ENCODE results near the gene DDX18.
"Not testable (repeated sequence)": the region's sequence is repeated elsewhere in the genome, so short reads cannot be mapped to it uniquely, and the experiment has no call there.

Gene DDX18

GRCh38 chr2:117818921-117819320 is 4.4 kb downstream of the DDX18 start:
- Mint-ChIP-seq H3K4me1 (ENCODE audit: low read depth) (peaks cover 27% of the 10 kb centered on the region), H3K27me3 (ENCODE audit: low read depth) (no peaks in the 10 kb centered on the region), H3K36me3 (ENCODE audit: low read depth) (peaks cover 65% of the 10 kb centered on the region), H3K9me3 (no peaks in the 10 kb centered on the region), H3K4me3 (no peak overlapping the region), H3K27ac (no peak overlapping the region)
- no peak for DNase-seq (ENCODE audit: low spot score)

- DNase-seq (ENCODE audit: low spot score): peak; percentile 11
- H3K4me1 Mint-ChIP-seq (ENCODE audit: low read depth): peaks cover 20% of the 10 kb centered on the region
- no peak overlapping the region for H3K27ac Mint-ChIP-seq
- H3K27me3 Mint-ChIP-seq (ENCODE audit: low read depth): no peaks in the 10 kb centered on the region
- no peaks in the 10 kb centered on the region for H3K9me3 Mint-ChIP-seq
- peaks cover 72% of the 10 kb centered on the region for H3K36me3 Mint-ChIP-seq (ENCODE audit: low read depth)
- H3K4me3 Mint-ChIP-seq: no peak overlapping the region
Measured at GRCh38 chr2:117820444-117820843, 6.0 kb downstream of the DDX18 start.

- Mint-ChIP-seq H3K36me3 (ENCODE audit: low read depth) (peaks cover 82% of the 10 kb centered on the region), H3K4me1 (ENCODE audit: low read depth) (no peaks in the 10 kb centered on the region), H3K4me3 (no peak overlapping the region), H3K9me3 (no peaks in the 10 kb centered on the region), H3K27me3 (ENCODE audit: low read depth) (no peaks in the 10 kb centered on the region), H3K27ac (no peak overlapping the region)
- DNase-seq (ENCODE audit: low spot score): no peak
Measured at GRCh38 chr2:117825437-117825836, 10.9 kb downstream of the DDX18 start.

- H3K27me3 Mint-ChIP-seq (ENCODE audit: low read depth); H3K9me3 Mint-ChIP-seq; H3K4me1 Mint-ChIP-seq (ENCODE audit: low read depth); DNase-seq (ENCODE audit: low spot score); H3K27ac Mint-ChIP-seq; H3K4me3 Mint-ChIP-seq: not testable (repeated sequence)
- peaks cover 76% of the 10 kb centered on the region for H3K36me3 Mint-ChIP-seq (ENCODE audit: low read depth)
Measured at GRCh38 chr2:117827464-117827863, 13.0 kb downstream of the DDX18 start.

- no peak overlapping the region for H3K4me3 Mint-ChIP-seq
- no peaks in the 10 kb centered on the region for H3K9me3 Mint-ChIP-seq
- no peak for DNase-seq (ENCODE audit: low spot score)
- no peaks in the 10 kb centered on the region for H3K27me3 Mint-ChIP-seq (ENCODE audit: low read depth)
- H3K27ac Mint-ChIP-seq: no peak overlapping the region
- no peaks in the 10 kb centered on the region for H3K4me1 Mint-ChIP-seq (ENCODE audit: low read depth)
- peaks cover 68% of the 10 kb centered on the region for H3K36me3 Mint-ChIP-seq (ENCODE audit: low read depth)
Measured at GRCh38 chr2:117828870-117829269, 14.4 kb downstream of the DDX18 start.

GRCh38 chr2:117832332-117832731 is 17.8 kb downstream of the DDX18 start:
- no peak for DNase-seq (ENCODE audit: low spot score)
- Mint-ChIP-seq H3K4me1 (ENCODE audit: low read depth) (peaks cover 2% of the 10 kb centered on the region), H3K36me3 (ENCODE audit: low read depth) (peaks cover 39% of the 10 kb centered on the region), H3K27me3 (ENCODE audit: low read depth) (peaks cover 2% of the 10 kb centered on the region), H3K9me3 (no peaks in the 10 kb centered on the region), H3K27ac (no peak overlapping the region), H3K4me3 (no peak overlapping the region)

- Mint-ChIP-seq H3K4me1 (ENCODE audit: low read depth) (peaks cover 2% of the 10 kb centered on the region), H3K36me3 (ENCODE audit: low read depth) (peaks cover 32% of the 10 kb centered on the region), H3K27ac (no peak overlapping the region), H3K9me3 (no peaks in the 10 kb centered on the region), H3K4me3 (no peak overlapping the region), H3K27me3 (ENCODE audit: low read depth) (peaks cover 2% of the 10 kb centered on the region)
- no peak for DNase-seq (ENCODE audit: low spot score)
Measured at GRCh38 chr2:117832905-117833613, 18.6 kb downstream of the DDX18 start.

- H3K4me3 Mint-ChIP-seq: no peak overlapping the region
- H3K27ac Mint-ChIP-seq: no peak overlapping the region
- DNase-seq (ENCODE audit: low spot score): no peak
- H3K4me1 Mint-ChIP-seq (ENCODE audit: low read depth): peaks cover 2% of the 10 kb centered on the region
- peaks cover 24% of the 10 kb centered on the region for H3K36me3 Mint-ChIP-seq (ENCODE audit: low read depth)
- no peaks in the 10 kb centered on the region for H3K9me3 Mint-ChIP-seq
- peaks cover 2% of the 10 kb centered on the region for H3K27me3 Mint-ChIP-seq (ENCODE audit: low read depth)
Measured at GRCh38 chr2:117833911-117834310, 19.4 kb downstream of the DDX18 start.

GRCh38 chr2:117834992-117835391 is 20.5 kb downstream of the DDX18 start:
- H3K27ac Mint-ChIP-seq: no peak overlapping the region
- peaks cover 2% of the 10 kb centered on the region for H3K4me1 Mint-ChIP-seq (ENCODE audit: low read depth)
- H3K4me3 Mint-ChIP-seq: no peak overlapping the region
- no peak for DNase-seq (ENCODE audit: low spot score)
- H3K9me3 Mint-ChIP-seq: no peaks in the 10 kb centered on the region
- H3K27me3 Mint-ChIP-seq (ENCODE audit: low read depth): peaks cover 2% of the 10 kb centered on the region
- H3K36me3 Mint-ChIP-seq (ENCODE audit: low read depth): peaks cover 18% of the 10 kb centered on the region

- Mint-ChIP-seq H3K9me3 (no peaks in the 10 kb centered on the region), H3K4me3 (peak overlapping the region; percentile 60), H3K27ac (no peak overlapping the region), H3K4me1 (ENCODE audit: low read depth) (peaks cover 2% of the 10 kb centered on the region), H3K27me3 (ENCODE audit: low read depth) (peaks cover 2% of the 10 kb centered on the region), H3K36me3 (ENCODE audit: low read depth) (peaks cover 9% of the 10 kb centered on the region)
- DNase-seq (ENCODE audit: low spot score): peak; percentile 28
Measured at GRCh38 chr2:117835990-117836760, 21.7 kb downstream of the DDX18 start.

- Mint-ChIP-seq H3K36me3 (ENCODE audit: low read depth) (no peaks in the 10 kb centered on the region), H3K4me3 (no peak overlapping the region), H3K27me3 (ENCODE audit: low read depth) (peaks cover 15% of the 10 kb centered on the region), H3K9me3 (no peaks in the 10 kb centered on the region), H3K27ac (no peak overlapping the region), H3K4me1 (ENCODE audit: low read depth) (no peaks in the 10 kb centered on the region)
- DNase-seq (ENCODE audit: low spot score): no peak
Measured at GRCh38 chr2:117845304-117845703, 30.8 kb downstream of the DDX18 start.

GRCh38 chr2:117850015-117850414 is 35.5 kb downstream of the DDX18 start:
- Mint-ChIP-seq H3K27ac (no peak overlapping the region), H3K4me3 (no peak overlapping the region), H3K27me3 (ENCODE audit: low read depth) (peaks cover 35% of the 10 kb centered on the region), H3K36me3 (ENCODE audit: low read depth) (no peaks in the 10 kb centered on the region), H3K9me3 (no peaks in the 10 kb centered on the region), H3K4me1 (ENCODE audit: low read depth) (no peaks in the 10 kb centered on the region)
- DNase-seq (ENCODE audit: low spot score): no peak

- DNase-seq (ENCODE audit: low spot score): no peak
- no peak overlapping the region for H3K27ac Mint-ChIP-seq
- H3K9me3 Mint-ChIP-seq: no peaks in the 10 kb centered on the region
- no peaks in the 10 kb centered on the region for H3K4me1 Mint-ChIP-seq (ENCODE audit: low read depth)
- H3K4me3 Mint-ChIP-seq: no peak overlapping the region
- H3K27me3 Mint-ChIP-seq (ENCODE audit: low read depth): peaks cover 35% of the 10 kb centered on the region
- H3K36me3 Mint-ChIP-seq (ENCODE audit: low read depth): no peaks in the 10 kb centered on the region
Measured at GRCh38 chr2:117850461-117850860, 36.0 kb downstream of the DDX18 start.

- Mint-ChIP-seq H3K36me3 (ENCODE audit: low read depth) (no peaks in the 10 kb centered on the region), H3K4me1 (ENCODE audit: low read depth) (no peaks in the 10 kb centered on the region), H3K27me3 (ENCODE audit: low read depth) (peaks cover 38% of the 10 kb centered on the region), H3K4me3 (no peak overlapping the region), H3K27ac (no peak overlapping the region), H3K9me3 (no peaks in the 10 kb centered on the region)
- DNase-seq (ENCODE audit: low spot score): no peak
Measured at GRCh38 chr2:117851969-117852368, 37.5 kb downstream of the DDX18 start.

Data from T-helper 2 cell treated with Interferon-gamma antibody and Interleukin-4, amounts not matched to agents 5 μg/mL and 100 μg/mL, for 36 hours (primary cell).